Mesendoderm (in vitro differentiated cells): Measurements from ENCODE around the gene DLL1.

Source experiments
- DNase-seq: peaks from one replicate; pipeline ENCODE4 v3.0.0; 2013
- H2AK5ac ChIP-seq: 2 replicates; pipeline ENCODE4 v1.6.1; 2013; ENCODE audit warnings: low read length, inconsistent platforms
- H2BK120ac ChIP-seq: 2 replicates; pipeline ENCODE4 v1.6.1; 2013; ENCODE audit warnings: low read depth, mild to moderate bottlenecking, low read length, moderate library complexity, mixed read lengths
- H2BK15ac ChIP-seq: replicated peaks from 2 replicates; pipeline ENCODE4 v1.6.1; 2013; ENCODE audit warnings: low read depth, mild to moderate bottlenecking, moderate library complexity
- H2BK5ac ChIP-seq: 2 replicates; pipeline ENCODE4 v1.6.1; 2013; ENCODE audit warnings: low read length, inconsistent platforms
- H3K18ac ChIP-seq: 2 replicates; pipeline ENCODE4 v1.6.1; 2013; ENCODE audit warnings: mild to moderate bottlenecking, low read length, mixed read lengths
- H3K23ac ChIP-seq: one replicate; pipeline ENCODE4 v1.6.1; 2013; ENCODE audit warnings: low read length
- H3K27ac ChIP-seq: 2 replicates; pipeline ENCODE4 v1.5.1; 2013; ENCODE audit warnings: low read depth, mild to moderate bottlenecking, inconsistent platforms, low read length, moderate library complexity
- H3K27me3 ChIP-seq: 2 replicates; pipeline ENCODE4 v1.6.1; 2013; ENCODE audit warnings: low read length, control low read depth, mild to moderate bottlenecking, inconsistent platforms; ENCODE audit not compliant: insufficient read depth, poor library complexity
- H3K36me3 ChIP-seq: 2 replicates; pipeline ENCODE4 v1.6.1; 2013; ENCODE audit warnings: low read length, inconsistent platforms; ENCODE audit not compliant: control insufficient read depth, insufficient read depth
- H3K4ac ChIP-seq: one replicate; pipeline ENCODE4 v1.6.1; 2013; ENCODE audit warnings: low read depth, mild to moderate bottlenecking, low read length, moderate library complexity
- H3K4me1 ChIP-seq: 2 replicates; pipeline ENCODE4 v1.6.1; 2013; ENCODE audit warnings: low read depth, low read length, inconsistent platforms; ENCODE audit not compliant: control insufficient read depth
- H3K4me2 ChIP-seq: 2 replicates; pipeline ENCODE4 v1.6.1; 2013; ENCODE audit warnings: low read length
- H3K4me3 ChIP-seq: 2 replicates; pipeline ENCODE4 v1.5.1; 2013; ENCODE audit warnings: mild to moderate bottlenecking, low read length
- H3K56ac ChIP-seq: one replicate; pipeline ENCODE4 v1.6.1; 2013; ENCODE audit warnings: low read length
- H3K79me1 ChIP-seq: 2 replicates; pipeline ENCODE4 v1.6.1; 2013; ENCODE audit warnings: low read length, inconsistent platforms
- H3K79me2 ChIP-seq: 2 replicates; pipeline ENCODE4 v1.6.1; 2013; ENCODE audit warnings: mild to moderate bottlenecking, low read length; ENCODE audit not compliant: control insufficient read depth, insufficient read depth
- H3K9ac ChIP-seq: 2 replicates; pipeline ENCODE4 v1.6.1; 2013; ENCODE audit warnings: low read length, inconsistent platforms
- H4K5ac ChIP-seq: one replicate; pipeline ENCODE4 v1.6.1; 2013; ENCODE audit warnings: low read length
- H4K8ac ChIP-seq: one replicate; pipeline ENCODE4 v1.6.1; 2013; ENCODE audit warnings: low read depth, mild to moderate bottlenecking, control low read depth, low read length, moderate library complexity
- WGBS: extraction: QIAGEN DNeasy Blood & Tissue Kit; methylation state at CpG from one replicate; pipeline ENCODE4 v1.1.7; 2013; ENCODE audit warnings: low lambda C conversion rate, missing lambda C conversion rate; ENCODE audit not compliant: insufficient coverage; ENCODE audit errors: extremely low coverage; 5-methylcytosine and 5-hydroxymethylcytosine counted together

Gene DLL1

DNA sequence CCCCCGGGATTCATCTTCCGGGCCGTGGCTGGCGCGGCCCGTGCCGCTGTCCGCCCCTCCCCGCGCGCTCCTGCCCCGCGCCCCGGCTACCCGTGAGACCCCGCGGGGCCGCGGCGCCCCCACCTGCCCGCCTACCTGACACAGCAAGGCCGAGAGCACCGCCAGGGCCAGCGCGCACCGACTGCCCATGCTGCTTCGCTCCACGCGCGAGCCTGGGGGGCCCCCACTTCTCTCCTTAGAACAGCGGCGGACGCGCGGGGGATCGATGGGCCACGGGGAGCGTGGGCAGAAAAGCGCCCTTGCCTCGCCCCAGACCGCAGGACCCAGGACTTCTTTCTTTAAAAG is 955 bp downstream of the DLL1 start:
- Histone ChIP-seq H3K79me1 (no peaks in the 10 kb centered on the region), H3K79me2 (no peaks in the 10 kb centered on the region), H3K4ac (no peak overlapping the region), H2BK5ac (no peak overlapping the region), H4K5ac (no peak overlapping the region), H3K23ac (no peak overlapping the region), H3K27me3 (peaks cover 74% of the 10 kb centered on the region), H3K36me3 (no peaks in the 10 kb centered on the region), H3K18ac (peak overlapping the region; percentile 15), H2AK5ac (no peak overlapping the region), H3K27ac (no peak overlapping the region), H4K8ac (no peak overlapping the region), H3K4me3 (no peak overlapping the region), H3K9ac (no peak overlapping the region), H3K4me1 (no peaks in the 10 kb centered on the region), H2BK120ac (no peak overlapping the region), H3K56ac (peak overlapping the region; percentile 64), H2BK15ac (no peak overlapping the region), H3K4me2 (peak overlapping the region; percentile 45)
- no CpG with 5 or more reads among the region's 41 CpGs for WGBS
- no peak for DNase-seq

DNA sequence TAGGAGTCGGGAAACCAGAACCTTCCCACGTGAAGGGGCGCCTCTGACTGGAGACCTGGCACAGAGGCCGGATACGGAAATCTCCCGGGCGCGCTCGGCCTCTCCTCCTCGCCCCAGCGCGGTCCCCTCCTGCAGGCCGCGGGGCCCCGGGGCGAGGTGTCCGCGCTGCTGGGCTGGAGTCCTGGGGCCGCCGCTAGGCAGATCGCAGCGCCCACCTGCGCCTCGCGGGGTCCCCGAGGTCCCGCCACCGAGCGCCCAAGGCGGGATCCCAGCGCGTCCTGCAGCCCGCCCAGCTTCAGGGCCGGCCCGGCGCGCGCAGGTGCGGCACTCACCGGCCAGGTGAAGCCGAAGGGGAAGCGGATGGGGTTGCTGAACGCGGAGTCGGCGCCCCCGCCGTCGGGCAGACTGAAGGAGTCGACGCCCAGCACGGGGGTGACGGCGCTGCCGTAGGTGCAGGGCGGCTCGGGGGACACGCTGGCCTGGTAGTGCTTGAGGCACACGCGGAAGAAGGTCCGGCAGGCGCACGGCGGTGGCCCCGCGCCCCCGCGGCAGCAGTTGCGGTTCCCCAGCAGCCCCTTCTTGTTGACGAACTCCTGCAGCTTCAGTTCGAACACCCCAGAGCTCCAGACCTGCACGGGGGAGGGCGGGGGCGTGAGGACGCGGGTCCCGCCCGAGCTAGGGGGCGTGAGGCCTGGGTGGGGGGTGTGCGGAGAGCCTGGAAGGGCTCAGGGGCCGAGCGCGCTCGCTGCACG is 1.5 kb downstream of the DLL1 start:
- no peaks in the 10 kb centered on the region for H3K79me1 ChIP-seq
- H2BK5ac ChIP-seq: no peak overlapping the region
- H3K4ac ChIP-seq: no peak overlapping the region
- H3K27ac ChIP-seq: no peak overlapping the region
- peak overlapping the region; percentile 52 for H3K4me2 ChIP-seq
- peaks cover 68% of the 10 kb centered on the region for H3K27me3 ChIP-seq
- H3K18ac ChIP-seq: no peak overlapping the region
- H3K56ac ChIP-seq: peak overlapping the region; percentile 49
- H4K8ac ChIP-seq: no peak overlapping the region
- H2BK15ac ChIP-seq: no peak overlapping the region
- no peaks in the 10 kb centered on the region for H3K36me3 ChIP-seq
- no peak for DNase-seq
- peak overlapping the region; percentile 45 for H3K23ac ChIP-seq
- H3K4me1 ChIP-seq: no peaks in the 10 kb centered on the region
- H3K4me3 ChIP-seq: no peak overlapping the region
- no peak overlapping the region for H2AK5ac ChIP-seq
- no peak overlapping the region for H4K5ac ChIP-seq
- no peak overlapping the region for H2BK120ac ChIP-seq
- no CpG with 5 or more reads among the region's 85 CpGs for WGBS
- no peak overlapping the region for H3K9ac ChIP-seq
- H3K79me2 ChIP-seq: no peaks in the 10 kb centered on the region

DNA sequence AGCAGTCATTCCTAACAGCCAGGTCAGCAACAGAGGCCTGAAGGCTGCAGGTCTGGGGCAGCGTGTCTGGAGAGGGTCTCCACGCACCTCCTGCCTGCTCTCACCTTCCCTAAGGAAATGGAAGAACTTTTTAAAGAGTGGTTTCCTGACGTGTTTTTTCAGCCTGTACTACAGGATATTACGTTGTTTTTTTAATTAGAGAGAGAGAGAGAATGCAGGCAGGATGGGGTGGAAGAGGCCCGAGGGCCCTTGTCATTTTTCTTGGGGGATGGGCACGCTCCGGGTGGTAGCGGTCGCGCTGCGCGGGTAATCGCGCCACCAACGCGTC is 2.1 kb downstream of the DLL1 start:
- Histone ChIP-seq H4K5ac (no peak overlapping the region), H3K79me2 (no peaks in the 10 kb centered on the region), H3K4ac (no peak overlapping the region), H3K23ac (no peak overlapping the region), H2BK15ac (no peak overlapping the region), H3K4me1 (no peaks in the 10 kb centered on the region), H3K27me3 (peaks cover 62% of the 10 kb centered on the region), H3K9ac (no peak overlapping the region), H3K4me2 (no peak overlapping the region), H3K56ac (no peak overlapping the region), H4K8ac (no peak overlapping the region), H3K4me3 (no peak overlapping the region), H3K36me3 (no peaks in the 10 kb centered on the region), H3K27ac (no peak overlapping the region), H2AK5ac (no peak overlapping the region), H3K79me1 (no peaks in the 10 kb centered on the region), H2BK120ac (no peak overlapping the region), H2BK5ac (no peak overlapping the region), H3K18ac (no peak overlapping the region)
- DNase-seq: no peak
- WGBS: no CpG with 5 or more reads among the region's 16 CpGs

DNA sequence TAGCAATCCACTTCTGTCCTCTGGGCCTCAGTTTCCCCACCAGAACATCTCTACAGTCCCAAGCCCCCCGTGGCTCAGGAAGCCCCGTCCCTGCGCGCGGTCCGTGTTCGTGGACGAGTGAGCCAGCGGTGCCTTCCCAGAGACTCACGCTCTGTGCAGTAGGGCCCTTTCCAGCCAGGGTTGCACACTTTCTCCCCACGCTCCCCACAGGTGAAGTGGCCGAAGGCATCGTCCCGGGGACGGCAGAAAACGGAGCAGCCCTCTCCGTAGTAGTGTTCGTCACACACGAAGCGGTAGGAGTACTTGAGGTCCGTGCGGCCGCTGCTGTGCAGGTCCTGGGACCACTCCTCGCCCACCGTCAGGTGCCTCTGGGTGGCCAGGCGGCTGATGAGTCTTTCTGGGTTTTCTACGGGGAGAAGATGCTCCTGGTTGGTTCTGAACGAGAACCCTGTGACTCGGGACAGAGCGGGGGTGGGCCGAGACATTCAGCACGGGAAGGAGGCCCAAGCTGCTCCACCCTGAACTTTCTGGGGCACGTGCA is 2.7 kb downstream of the DLL1 start:
- no peak overlapping the region for H4K8ac ChIP-seq
- no peak overlapping the region for H3K4me3 ChIP-seq
- no peaks in the 10 kb centered on the region for H3K36me3 ChIP-seq
- no CpG with 5 or more reads among the region's 33 CpGs for WGBS
- H3K9ac ChIP-seq: no peak overlapping the region
- H2BK15ac ChIP-seq: no peak overlapping the region
- no peak overlapping the region for H3K4me2 ChIP-seq
- no peaks in the 10 kb centered on the region for H3K4me1 ChIP-seq
- no peak overlapping the region for H3K4ac ChIP-seq
- no peaks in the 10 kb centered on the region for H3K79me1 ChIP-seq
- no peak overlapping the region for H3K18ac ChIP-seq
- no peak overlapping the region for H4K5ac ChIP-seq
- H3K56ac ChIP-seq: no peak overlapping the region
- H2BK120ac ChIP-seq: no peak overlapping the region
- H3K79me2 ChIP-seq: no peaks in the 10 kb centered on the region
- no peak overlapping the region for H3K23ac ChIP-seq
- no peak overlapping the region for H2AK5ac ChIP-seq
- no peak overlapping the region for H3K27ac ChIP-seq
- no peak overlapping the region for H2BK5ac ChIP-seq
- peaks cover 56% of the 10 kb centered on the region for H3K27me3 ChIP-seq
- DNase-seq: no peak

DNA sequence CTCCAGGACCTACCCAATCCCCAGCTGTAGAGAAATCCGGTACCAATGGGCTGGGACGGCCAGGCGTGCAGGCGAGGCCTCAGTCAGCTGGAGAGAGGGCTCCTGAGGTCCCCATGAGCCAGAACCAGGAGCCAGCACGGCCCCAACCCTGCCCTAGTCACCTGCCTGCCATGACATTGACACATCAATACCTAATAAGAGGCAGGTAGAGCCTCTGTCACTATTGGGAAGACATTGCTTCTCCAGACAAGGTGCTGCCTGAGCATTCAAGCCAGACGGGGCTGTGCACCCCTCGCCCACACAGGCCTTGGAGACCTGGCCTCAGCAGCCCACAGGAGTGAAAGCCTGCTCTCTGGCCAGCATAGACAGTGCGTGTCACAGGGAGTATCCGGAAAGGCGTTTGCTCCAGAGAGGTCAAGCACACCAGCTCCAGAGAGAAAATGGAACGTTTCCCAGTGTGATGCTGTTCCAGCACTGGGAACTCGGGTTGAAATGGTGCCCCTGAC is 3.5 kb downstream of the DLL1 start:
- H3K79me1 ChIP-seq: no peaks in the 10 kb centered on the region
- H3K4ac ChIP-seq: no peak overlapping the region
- no peaks in the 10 kb centered on the region for H3K36me3 ChIP-seq
- H3K4me3 ChIP-seq: no peak overlapping the region
- DNase-seq: no peak
- no peak overlapping the region for H4K5ac ChIP-seq
- no peaks in the 10 kb centered on the region for H3K79me2 ChIP-seq
- H4K8ac ChIP-seq: no peak overlapping the region
- H3K27ac ChIP-seq: no peak overlapping the region
- H3K18ac ChIP-seq: no peak overlapping the region
- WGBS: no CpG with 5 or more reads among the region's 12 CpGs
- no peak overlapping the region for H2BK15ac ChIP-seq
- no peak overlapping the region for H3K23ac ChIP-seq
- H2BK120ac ChIP-seq: no peak overlapping the region
- H3K4me1 ChIP-seq: no peaks in the 10 kb centered on the region
- no peak overlapping the region for H2BK5ac ChIP-seq
- no peak overlapping the region for H3K56ac ChIP-seq
- H3K9ac ChIP-seq: no peak overlapping the region
- no peak overlapping the region for H3K4me2 ChIP-seq
- H3K27me3 ChIP-seq: peaks cover 49% of the 10 kb centered on the region
- H2AK5ac ChIP-seq: no peak overlapping the region

DNA sequence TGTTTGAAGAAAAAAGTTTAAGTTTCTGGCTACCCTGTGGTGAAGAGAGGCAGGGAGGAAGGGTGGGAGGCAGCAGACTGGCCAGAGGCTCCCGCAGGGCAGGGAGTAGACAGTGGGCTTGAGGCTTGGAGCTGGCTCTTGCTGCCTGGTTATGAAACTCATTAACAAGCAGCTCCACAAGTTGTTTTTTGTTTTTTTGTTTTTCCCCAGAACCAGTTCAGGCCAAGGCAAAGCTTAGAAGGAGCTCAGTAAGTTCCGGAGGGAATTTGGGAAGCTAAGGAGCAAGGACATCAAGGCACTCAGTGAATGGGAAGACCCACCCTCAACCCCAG is 4.0 kb downstream of the DLL1 start:
- Histone ChIP-seq H3K27me3 (peaks cover 43% of the 10 kb centered on the region), H3K4me1 (no peaks in the 10 kb centered on the region), H2BK120ac (no peak overlapping the region), H4K5ac (no peak overlapping the region), H4K8ac (no peak overlapping the region), H2AK5ac (no peak overlapping the region), H3K79me2 (no peaks in the 10 kb centered on the region), H3K23ac (no peak overlapping the region), H3K56ac (no peak overlapping the region), H2BK15ac (no peak overlapping the region), H3K36me3 (no peaks in the 10 kb centered on the region), H3K18ac (no peak overlapping the region), H3K9ac (no peak overlapping the region), H3K4ac (no peak overlapping the region), H3K79me1 (no peaks in the 10 kb centered on the region), H2BK5ac (no peak overlapping the region), H3K4me2 (no peak overlapping the region), H3K4me3 (no peak overlapping the region), H3K27ac (no peak overlapping the region)
- no peak for DNase-seq
- no CpG with 5 or more reads among the region's 2 CpGs for WGBS
